ENCODE measurements around the gene RNU6-7. TPM values are rescaled to one million over a fixed set of nuclear protein-coding genes. Genes with fewer than 3 reads are reported as not detected.

Gene RNU6-7
- total and polyA plus RNA-seq, 2 of the 13 experiments (the other 11 are each of a cell fraction or from before 2014, with no cell fraction given), result under 0.01 TPM; not detected in 1

DNA sequence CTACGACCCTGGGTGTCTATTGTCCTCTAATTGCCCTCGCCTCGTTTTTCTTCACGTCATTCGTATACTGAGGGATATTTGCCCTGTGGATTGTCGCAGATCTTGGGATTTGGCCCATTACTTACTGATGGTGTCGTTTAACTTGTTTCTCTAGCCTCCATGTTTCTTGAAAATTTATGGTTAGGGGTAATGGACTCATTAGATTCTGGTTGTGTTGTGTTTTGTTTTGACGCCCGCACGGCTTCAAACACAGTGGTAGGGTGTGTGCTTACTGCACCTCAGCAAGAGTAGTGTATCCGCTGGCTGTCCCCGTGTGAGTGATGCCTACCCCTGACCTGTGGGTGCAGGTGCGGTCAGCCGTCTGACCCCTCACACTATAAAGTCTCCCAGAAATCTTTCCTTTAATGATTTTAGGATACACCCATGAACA is 2.1 kb downstream of the RNU6-7 start (continued):
- TF ChIP-seq, protein P1, sequence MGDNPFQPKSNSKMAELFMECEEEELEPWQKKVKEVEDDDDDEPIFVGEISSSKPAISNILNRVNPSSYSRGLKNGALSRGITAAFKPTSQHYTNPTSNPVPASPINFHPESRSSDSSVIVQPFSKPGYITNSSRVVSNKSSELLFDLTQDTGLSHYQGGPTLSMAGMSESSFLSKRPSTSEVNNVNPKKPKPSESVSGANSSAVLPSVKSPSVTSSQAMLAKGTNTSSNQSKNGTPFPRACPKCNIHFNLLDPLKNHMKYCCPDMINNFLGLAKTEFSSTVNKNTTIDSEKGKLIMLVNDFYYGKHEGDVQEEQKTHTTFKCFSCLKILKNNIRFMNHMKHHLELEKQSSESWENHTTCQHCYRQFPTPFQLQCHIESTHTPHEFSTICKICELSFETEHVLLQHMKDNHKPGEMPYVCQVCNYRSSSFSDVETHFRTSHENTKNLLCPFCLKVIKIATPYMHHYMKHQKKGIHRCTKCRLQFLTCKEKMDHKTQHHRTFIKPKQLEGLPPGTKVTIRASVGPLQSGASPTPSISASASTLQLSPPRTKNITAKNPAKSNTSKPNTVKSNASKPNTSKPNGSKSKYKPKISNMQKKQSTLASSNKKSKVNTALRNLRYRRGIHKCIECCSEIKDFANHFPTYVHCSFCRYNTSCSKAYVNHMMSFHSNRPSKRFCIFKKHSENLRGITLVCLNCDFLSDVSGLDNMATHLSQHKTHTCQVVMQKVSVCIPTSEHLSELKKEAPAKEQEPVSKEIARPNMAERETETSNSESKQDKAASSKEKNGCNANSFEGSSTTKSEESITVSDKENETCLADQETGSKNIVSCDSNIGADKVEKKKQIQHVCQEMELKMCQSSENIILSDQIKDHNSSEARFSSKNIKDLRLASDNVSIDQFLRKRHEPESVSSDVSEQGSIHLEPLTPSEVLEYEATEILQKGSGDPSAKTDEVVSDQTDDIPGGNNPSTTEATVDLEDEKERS (CRISPR knock-in tag; IDR thresholded peaks at IDR 0.05), result no peak
- TF ChIP-seq ZSCAN12 (CRISPR knock-in tag; IDR thresholded peaks at IDR 0.05) (no peak), ZNF563 (CRISPR knock-in tag; IDR thresholded peaks at IDR 0.05) (no peak), PCBP2 (optimal IDR thresholded peaks at IDR 0.05; ENCODE audit: low read depth, low read length, poor library complexity, severe bottlenecking) (no peak), PTBP1 (IDR thresholded peaks at IDR 0.05; ENCODE audit: low read depth, low read length, poor library complexity, severe bottlenecking) (no peak), RFX3 (CRISPR knock-in tag; IDR thresholded peaks at IDR 0.05) (no peak), REL (CRISPR knock-in tag; conservative IDR thresholded peaks at IDR 0.05) (no peak), ZNF264 (CRISPR knock-in tag; IDR thresholded peaks at IDR 0.05) (no peak), ZNF337 (CRISPR knock-in tag; IDR thresholded peaks at IDR 0.05; ENCODE audit: borderline replicate concordance, low read depth) (no peak), MEIS2 (CRISPR knock-in tag; IDR thresholded peaks at IDR 0.05) (no peak; the same call in 1 of the 2 replicates), DMAP1 (CRISPR knock-in tag; IDR thresholded peaks at IDR 0.05) (no peak), MLLT10 (CRISPR knock-in tag; IDR thresholded peaks at IDR 0.05) (no peak), AGO1 (IDR thresholded peaks at IDR 0.05; ENCODE audit: low read depth, low read length, poor library complexity, severe bottlenecking) (no peak), NCOA5 (CRISPR knock-in tag; IDR thresholded peaks at IDR 0.05) (no peak), RAD21 (CRISPR knock-in tag; IDR thresholded peaks at IDR 0.05) (no peak), GFI1 (CRISPR knock-in tag; IDR thresholded peaks at IDR 0.05; ENCODE audit: borderline replicate concordance) (no peak), SALL1 (CRISPR knock-in tag; IDR thresholded peaks at IDR 0.05) (no peak)
- TF ChIP-seq, protein P2, sequence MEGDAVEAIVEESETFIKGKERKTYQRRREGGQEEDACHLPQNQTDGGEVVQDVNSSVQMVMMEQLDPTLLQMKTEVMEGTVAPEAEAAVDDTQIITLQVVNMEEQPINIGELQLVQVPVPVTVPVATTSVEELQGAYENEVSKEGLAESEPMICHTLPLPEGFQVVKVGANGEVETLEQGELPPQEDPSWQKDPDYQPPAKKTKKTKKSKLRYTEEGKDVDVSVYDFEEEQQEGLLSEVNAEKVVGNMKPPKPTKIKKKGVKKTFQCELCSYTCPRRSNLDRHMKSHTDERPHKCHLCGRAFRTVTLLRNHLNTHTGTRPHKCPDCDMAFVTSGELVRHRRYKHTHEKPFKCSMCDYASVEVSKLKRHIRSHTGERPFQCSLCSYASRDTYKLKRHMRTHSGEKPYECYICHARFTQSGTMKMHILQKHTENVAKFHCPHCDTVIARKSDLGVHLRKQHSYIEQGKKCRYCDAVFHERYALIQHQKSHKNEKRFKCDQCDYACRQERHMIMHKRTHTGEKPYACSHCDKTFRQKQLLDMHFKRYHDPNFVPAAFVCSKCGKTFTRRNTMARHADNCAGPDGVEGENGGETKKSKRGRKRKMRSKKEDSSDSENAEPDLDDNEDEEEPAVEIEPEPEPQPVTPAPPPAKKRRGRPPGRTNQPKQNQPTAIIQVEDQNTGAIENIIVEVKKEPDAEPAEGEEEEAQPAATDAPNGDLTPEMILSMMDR (CRISPR knock-in tag; IDR thresholded peaks at IDR 0.05), result peak; percentile 33
- TF ChIP-seq, protein P3, sequence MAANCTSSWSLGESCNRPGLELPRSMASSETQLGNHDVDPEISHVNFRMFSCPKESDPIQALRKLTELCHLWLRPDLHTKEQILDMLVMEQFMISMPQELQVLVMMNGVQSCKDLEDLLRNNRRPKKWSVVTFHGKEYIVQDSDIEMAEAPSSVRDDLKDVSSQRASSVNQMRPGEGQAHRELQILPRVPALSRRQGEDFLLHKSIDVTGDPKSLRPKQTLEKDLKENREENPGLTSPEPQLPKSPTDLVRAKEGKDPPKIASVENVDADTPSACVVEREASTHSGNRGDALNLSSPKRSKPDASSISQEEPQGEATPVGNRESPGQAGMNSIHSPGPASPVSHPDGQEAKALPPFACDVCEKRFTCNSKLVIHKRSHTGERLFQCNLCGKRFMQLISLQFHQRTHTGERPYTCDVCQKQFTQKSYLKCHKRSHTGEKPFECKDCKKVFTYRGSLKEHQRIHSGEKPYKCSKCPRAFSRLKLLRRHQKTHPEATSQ (CRISPR knock-in tag; IDR thresholded peaks at IDR 0.05; ENCODE audit: borderline replicate concordance), result no peak
- TF ChIP-seq, protein P4, sequence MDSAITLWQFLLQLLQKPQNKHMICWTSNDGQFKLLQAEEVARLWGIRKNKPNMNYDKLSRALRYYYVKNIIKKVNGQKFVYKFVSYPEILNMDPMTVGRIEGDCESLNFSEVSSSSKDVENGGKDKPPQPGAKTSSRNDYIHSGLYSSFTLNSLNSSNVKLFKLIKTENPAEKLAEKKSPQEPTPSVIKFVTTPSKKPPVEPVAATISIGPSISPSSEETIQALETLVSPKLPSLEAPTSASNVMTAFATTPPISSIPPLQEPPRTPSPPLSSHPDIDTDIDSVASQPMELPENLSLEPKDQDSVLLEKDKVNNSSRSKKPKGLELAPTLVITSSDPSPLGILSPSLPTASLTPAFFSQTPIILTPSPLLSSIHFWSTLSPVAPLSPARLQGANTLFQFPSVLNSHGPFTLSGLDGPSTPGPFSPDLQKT (CRISPR knock-in tag; IDR thresholded peaks at IDR 0.05; ENCODE audit: borderline replicate concordance), result no peak
- TF ChIP-seq, protein P5, sequence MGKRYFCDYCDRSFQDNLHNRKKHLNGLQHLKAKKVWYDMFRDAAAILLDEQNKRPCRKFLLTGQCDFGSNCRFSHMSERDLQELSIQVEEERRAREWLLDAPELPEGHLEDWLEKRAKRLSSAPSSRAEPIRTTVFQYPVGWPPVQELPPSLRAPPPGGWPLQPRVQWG (CRISPR knock-in tag; IDR thresholded peaks at IDR 0.05; ENCODE audit: borderline replicate concordance, low read depth), result no peak
- TF ChIP-seq, protein P6, sequence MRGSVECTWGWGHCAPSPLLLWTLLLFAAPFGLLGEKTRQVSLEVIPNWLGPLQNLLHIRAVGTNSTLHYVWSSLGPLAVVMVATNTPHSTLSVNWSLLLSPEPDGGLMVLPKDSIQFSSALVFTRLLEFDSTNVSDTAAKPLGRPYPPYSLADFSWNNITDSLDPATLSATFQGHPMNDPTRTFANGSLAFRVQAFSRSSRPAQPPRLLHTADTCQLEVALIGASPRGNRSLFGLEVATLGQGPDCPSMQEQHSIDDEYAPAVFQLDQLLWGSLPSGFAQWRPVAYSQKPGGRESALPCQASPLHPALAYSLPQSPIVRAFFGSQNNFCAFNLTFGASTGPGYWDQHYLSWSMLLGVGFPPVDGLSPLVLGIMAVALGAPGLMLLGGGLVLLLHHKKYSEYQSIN (CRISPR knock-in tag; IDR thresholded peaks at IDR 0.05; ENCODE audit: borderline replicate concordance), result no peak
